K562 (cell line): ENCODE data around the gene SPIRE1. TPM values are rescaled to one million over a fixed set of nuclear protein-coding genes. Genes with fewer than 3 reads are reported as not detected.

Experiments used
- HOXB6 ChIP-seq: fragments of 250-450 bp; sonication (Bioruptor Pico); IDR thresholded peaks from 2 replicates; pipeline ENCODE4 v1.5.1; 2022; ENCODE audit warnings: mild to moderate bottlenecking, borderline replicate concordance
- KAT8 ChIP-seq: fragments of 450-650 bp; IDR thresholded peaks from 2 replicates; pipeline ENCODE4 v1.6.1; 2016; ENCODE audit warnings: low read depth, mild to moderate bottlenecking
- NRF1 ChIP-seq, 2 experiments: fragments of 450-650 bp; IDR thresholded peaks in 1 of 2; conservative IDR thresholded peaks in 1 of 2; 2 replicates each; pipeline ENCODE4 v1.6.1; 2014; ENCODE audit warnings: mild to moderate bottlenecking in 2 of 2
- SMAD4 ChIP-seq: fragments of 250-450 bp; sonication (Bioruptor Pico); conservative IDR thresholded peaks from 2 replicates; pipeline ENCODE4 v1.8.0; 2021; ENCODE audit warnings: inconsistent platforms, mild to moderate bottlenecking, moderate library complexity
- ZNF507 ChIP-seq: conservative IDR thresholded peaks from 2 replicates; pipeline ENCODE4 v1.6.1; 2017; ENCODE audit warnings: missing genetic modification characterization, missing compliant biosample characterization
- ZNF668 ChIP-seq: fragments of 250-450 bp; sonication (Bioruptor Pico); IDR thresholded peaks from 2 replicates; pipeline ENCODE4 v1.8.0; 2022; ENCODE audit warnings: mild to moderate bottlenecking, inconsistent platforms
- polyA plus RNA-seq, 8 experiments: library from polyadenylated mRNA; depleted of rRNA in 4 of 8; stranded (reverse) in 5 of 8; unstranded in 3 of 8; fragments of >200 nt; fragmentation: Nextera tagmentation in 2 of 8; fragmentation: Illumina TruSeq in 1 of 8; extraction: Ambion mirVana in 2 of 8; extraction: Trizol in 1 of 8; gene quantifications; 2 replicates each; pipeline versions ENCODE4 v1.2.1 to v1.2.3, GENCODE V29; 2011 to 2014; ENCODE audit warnings: inconsistent platforms in 1 of 8, missing spikeins in 1 of 8
- total RNA-seq, 7 experiments: library from RNA; depleted of rRNA in 6 of 7; stranded (reverse); fragments of >200 nt in 6 of 7; fragmentation: Illumina TruSeq in 2 of 7; extraction: Trizol in 2 of 7; gene quantifications; 2 replicates each; pipeline versions ENCODE4 v1.2.1 to v1.2.3, GENCODE V29; 2011 to 2021; ENCODE audit warnings: low replicate concordance in 1 of 7
- TF ChIP-seq, protein P1 (sequence below), 2 experiments: fragments of 450-650 bp in 1 of 2; sonication (generic) in 1 of 2; formaldehyde crosslinking in 1 of 2; IDR thresholded peaks; 2 replicates each; pipeline versions ENCODE4 v1.7.1 to v1.9.0; 2016 to 2022; ENCODE audit warnings: inconsistent platforms in 1 of 2, mild to moderate bottlenecking in 1 of 2, missing genetic modification reagents in 1 of 2
- TF ChIP-seq, protein P2 (sequence below), 2 experiments: fragments of 450-650 bp in 1 of 2; sonication (generic) in 1 of 2; formaldehyde crosslinking; conservative IDR thresholded peaks; 2 replicates each; pipeline versions ENCODE4 v1.4.0 to v1.8.1; 2020 to 2022; ENCODE audit warnings: mild to moderate bottlenecking in 1 of 2, missing genetic modification reagents in 1 of 2
- TF ChIP-seq, protein P3 (sequence below): fragments of 450-650 bp; IDR thresholded peaks from 2 replicates; pipeline ENCODE4 v1.6.1; 2017; ENCODE audit warnings: mild to moderate bottlenecking, moderate library complexity
- TF ChIP-seq, protein P4 (sequence below), 3 experiments: fragments of 200-800 bp in 1 of 3; fragments of 250-450 bp in 1 of 3; fragments of 450-650 bp in 1 of 3; sonication (Bioruptor Pico) in 1 of 3; sonication (Bioruptor generic) in 1 of 3; formaldehyde crosslinking in 1 of 3; IDR thresholded peaks; 2 replicates each; pipeline versions ENCODE4 v1.6.1 to v1.8.0; 2016 to 2022; ENCODE audit warnings: mild to moderate bottlenecking in 2 of 3, missing genetic modification characterization in 2 of 3, missing compliant biosample characterization in 1 of 3, moderate library complexity in 1 of 3

SPIRE1 gene
- total and polyA plus RNA-seq, 9 of the 15 experiments (the other 6 are each of a cell fraction or from before 2014, with no cell fraction given), result 2.9 to 14.0 (median 10.2) TPM

DNA sequence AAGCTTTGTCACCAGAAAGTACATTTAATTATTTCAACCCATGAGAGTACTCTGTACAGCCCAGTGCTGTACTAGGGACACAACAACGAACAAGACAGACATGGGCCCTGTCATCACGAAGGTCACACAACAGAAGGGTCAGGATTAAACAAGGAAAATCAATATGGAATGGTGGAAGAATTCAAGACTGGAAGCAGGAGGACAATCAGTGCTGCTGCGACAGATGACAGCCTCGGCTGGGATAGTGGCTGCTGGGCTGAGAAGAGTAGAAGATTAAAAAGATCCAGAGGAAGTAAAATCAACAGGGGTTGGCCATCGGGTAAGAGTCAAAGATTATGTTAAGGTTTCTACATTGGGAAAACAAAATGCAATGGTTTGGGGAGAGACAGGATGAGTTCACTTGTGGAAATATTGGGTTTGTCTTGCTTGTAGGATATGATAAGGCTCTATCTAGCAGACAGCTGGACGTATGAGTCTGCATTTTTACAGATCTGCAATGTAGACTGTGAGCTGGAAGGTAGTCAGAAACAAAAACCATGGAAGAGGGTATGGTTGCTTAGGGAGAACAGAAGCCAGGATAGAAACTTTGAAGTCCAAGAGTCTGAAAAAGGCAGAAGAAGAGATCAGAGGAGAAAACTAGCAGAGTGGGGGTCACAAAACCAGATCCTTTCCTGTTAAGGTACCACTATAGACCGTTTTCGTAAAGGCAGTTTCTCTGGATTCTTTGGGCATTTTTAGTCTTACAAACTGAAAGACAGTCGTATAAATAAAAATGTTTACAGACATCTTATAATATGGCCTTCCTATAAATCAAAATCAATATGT, 166.1 kb downstream of the SPIRE1 start (continued):
- TF ChIP-seq, protein P1, sequence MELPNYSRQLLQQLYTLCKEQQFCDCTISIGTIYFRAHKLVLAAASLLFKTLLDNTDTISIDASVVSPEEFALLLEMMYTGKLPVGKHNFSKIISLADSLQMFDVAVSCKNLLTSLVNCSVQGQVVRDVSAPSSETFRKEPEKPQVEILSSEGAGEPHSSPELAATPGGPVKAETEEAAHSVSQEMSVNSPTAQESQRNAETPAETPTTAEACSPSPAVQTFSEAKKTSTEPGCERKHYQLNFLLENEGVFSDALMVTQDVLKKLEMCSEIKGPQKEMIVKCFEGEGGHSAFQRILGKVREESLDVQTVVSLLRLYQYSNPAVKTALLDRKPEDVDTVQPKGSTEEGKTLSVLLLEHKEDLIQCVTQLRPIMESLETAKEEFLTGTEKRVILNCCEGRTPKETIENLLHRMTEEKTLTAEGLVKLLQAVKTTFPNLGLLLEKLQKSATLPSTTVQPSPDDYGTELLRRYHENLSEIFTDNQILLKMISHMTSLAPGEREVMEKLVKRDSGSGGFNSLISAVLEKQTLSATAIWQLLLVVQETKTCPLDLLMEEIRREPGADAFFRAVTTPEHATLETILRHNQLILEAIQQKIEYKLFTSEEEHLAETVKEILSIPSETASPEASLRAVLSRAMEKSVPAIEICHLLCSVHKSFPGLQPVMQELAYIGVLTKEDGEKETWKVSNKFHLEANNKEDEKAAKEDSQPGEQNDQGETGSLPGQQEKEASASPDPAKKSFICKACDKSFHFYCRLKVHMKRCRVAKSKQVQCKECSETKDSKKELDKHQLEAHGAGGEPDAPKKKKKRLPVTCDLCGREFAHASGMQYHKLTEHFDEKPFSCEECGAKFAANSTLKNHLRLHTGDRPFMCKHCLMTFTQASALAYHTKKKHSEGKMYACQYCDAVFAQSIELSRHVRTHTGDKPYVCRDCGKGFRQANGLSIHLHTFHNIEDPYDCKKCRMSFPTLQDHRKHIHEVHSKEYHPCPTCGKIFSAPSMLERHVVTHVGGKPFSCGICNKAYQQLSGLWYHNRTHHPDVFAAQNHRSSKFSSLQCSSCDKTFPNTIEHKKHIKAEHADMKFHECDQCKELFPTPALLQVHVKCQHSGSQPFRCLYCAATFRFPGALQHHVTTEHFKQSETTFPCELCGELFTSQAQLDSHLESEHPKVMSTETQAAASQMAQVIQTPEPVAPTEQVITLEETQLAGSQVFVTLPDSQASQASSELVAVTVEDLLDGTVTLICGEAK (IDR thresholded peaks at IDR 0.05), result peak; percentile 44
- TF ChIP-seq, protein P1 (CRISPR knock-in tag; IDR thresholded peaks at IDR 0.05), result no peak
- no peak for TF ChIP-seq ZNF507 (tag)
- no peak for TF ChIP-seq ZNF668 (CRISPR knock-in tag)
- TF ChIP-seq, protein P2, sequence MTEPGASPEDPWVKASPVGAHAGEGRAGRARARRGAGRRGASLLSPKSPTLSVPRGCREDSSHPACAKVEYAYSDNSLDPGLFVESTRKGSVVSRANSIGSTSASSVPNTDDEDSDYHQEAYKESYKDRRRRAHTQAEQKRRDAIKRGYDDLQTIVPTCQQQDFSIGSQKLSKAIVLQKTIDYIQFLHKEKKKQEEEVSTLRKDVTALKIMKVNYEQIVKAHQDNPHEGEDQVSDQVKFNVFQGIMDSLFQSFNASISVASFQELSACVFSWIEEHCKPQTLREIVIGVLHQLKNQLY (CRISPR knock-in tag; conservative IDR thresholded peaks at IDR 0.05), result no peak
- no peak for TF ChIP-seq KAT8
- TF ChIP-seq SMAD4 (CRISPR knock-in tag), result peak; percentile 95
- TF ChIP-seq, protein P3, sequence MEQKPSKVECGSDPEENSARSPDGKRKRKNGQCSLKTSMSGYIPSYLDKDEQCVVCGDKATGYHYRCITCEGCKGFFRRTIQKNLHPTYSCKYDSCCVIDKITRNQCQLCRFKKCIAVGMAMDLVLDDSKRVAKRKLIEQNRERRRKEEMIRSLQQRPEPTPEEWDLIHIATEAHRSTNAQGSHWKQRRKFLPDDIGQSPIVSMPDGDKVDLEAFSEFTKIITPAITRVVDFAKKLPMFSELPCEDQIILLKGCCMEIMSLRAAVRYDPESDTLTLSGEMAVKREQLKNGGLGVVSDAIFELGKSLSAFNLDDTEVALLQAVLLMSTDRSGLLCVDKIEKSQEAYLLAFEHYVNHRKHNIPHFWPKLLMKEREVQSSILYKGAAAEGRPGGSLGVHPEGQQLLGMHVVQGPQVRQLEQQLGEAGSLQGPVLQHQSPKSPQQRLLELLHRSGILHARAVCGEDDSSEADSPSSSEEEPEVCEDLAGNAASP, result no peak
- TF ChIP-seq NRF1 (conservative IDR thresholded peaks at IDR 0.05 in 1 of 2, IDR thresholded peaks at IDR 0.05 in 1 of 2), result no peak
- no peak for TF ChIP-seq HOXB6
- TF ChIP-seq, protein P4, sequence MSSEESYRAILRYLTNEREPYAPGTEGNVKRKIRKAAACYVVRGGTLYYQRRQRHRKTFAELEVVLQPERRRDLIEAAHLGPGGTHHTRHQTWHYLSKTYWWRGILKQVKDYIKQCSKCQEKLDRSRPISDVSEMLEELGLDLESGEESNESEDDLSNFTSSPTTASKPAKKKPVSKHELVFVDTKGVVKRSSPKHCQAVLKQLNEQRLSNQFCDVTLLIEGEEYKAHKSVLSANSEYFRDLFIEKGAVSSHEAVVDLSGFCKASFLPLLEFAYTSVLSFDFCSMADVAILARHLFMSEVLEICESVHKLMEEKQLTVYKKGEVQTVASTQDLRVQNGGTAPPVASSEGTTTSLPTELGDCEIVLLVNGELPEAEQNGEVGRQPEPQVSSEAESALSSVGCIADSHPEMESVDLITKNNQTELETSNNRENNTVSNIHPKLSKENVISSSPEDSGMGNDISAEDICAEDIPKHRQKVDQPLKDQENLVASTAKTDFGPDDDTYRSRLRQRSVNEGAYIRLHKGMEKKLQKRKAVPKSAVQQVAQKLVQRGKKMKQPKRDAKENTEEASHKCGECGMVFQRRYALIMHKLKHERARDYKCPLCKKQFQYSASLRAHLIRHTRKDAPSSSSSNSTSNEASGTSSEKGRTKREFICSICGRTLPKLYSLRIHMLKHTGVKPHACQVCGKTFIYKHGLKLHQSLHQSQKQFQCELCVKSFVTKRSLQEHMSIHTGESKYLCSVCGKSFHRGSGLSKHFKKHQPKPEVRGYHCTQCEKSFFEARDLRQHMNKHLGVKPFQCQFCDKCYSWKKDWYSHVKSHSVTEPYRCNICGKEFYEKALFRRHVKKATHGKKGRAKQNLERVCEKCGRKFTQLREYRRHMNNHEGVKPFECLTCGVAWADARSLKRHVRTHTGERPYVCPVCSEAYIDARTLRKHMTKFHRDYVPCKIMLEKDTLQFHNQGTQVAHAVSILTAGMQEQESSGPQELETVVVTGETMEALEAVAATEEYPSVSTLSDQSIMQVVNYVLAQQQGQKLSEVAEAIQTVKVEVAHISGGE (CRISPR knock-in tag; IDR thresholded peaks at IDR 0.05), result peak in 1 of 3 experiments; percentile 36; a peak in 1 of 6 replicates
